Activated CD8-positive, alpha-beta memory T cell treated with anti-CD3 and anti-CD28 coated beads, Interleukin-2, amount 50 U/mL, for 48 hours (primary cell): Measurements from ENCODE around the gene ODF2L.
"Not testable (repeated sequence)": the region's sequence is repeated elsewhere in the genome, so short reads cannot be mapped to it uniquely, and the experiment has no call there.

ENCODE experiments used
- DNase-seq: peaks from one replicate; pipeline ENCODE4 v3.0.0-alpha.2; 2020

ODF2L gene

DNA sequence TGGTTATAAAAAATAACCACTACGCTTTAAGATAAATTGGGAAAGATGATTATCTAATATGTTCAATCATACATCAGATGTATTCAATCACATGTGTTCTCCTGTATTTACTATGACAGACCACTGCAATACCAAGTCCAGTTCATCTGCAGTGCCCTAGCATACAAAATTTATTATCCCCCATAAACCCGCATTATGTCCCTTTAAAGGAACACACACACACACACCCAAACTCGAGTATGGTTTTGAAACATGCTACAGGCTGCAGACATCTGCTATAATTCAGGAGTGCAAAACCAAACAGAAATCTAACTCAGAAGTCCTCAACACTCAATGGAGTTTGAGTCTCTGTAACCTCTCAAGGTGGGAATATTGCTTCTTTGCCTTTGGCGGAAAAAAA is 14.9 kb downstream of the ODF2L start:
- no peak for DNase-seq

DNA sequence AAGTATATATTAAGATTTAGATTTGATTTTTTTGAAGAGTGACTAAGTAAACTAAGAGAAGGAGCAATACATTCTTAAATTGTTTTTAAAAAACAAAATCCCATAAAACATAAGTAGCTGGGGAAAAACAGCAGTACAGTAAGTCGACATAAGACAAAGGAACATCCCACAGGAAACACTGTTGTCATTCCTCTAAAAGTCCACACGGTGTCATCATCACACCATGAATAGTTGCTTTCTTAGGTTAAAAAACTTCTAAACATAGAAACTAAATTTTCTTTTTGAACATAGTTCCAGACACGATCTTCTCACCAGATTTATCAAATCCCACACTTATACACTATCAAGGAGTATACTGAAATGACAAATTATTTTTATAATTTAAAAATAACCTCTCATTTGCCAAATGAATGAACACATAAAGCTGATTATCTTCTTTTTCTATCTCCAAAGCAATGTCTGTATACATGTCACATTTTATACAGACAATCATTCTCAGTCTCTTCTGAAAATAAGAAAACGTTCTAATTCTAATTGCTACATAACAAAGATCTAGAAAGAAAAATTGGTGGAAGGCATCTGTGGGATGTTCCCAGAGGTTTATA is 15.8 kb downstream of the ODF2L start:
- no peak for DNase-seq

GRCh38 chr1:86378813-86379212 is 17.3 kb downstream of the ODF2L start:
- no peak for DNase-seq

DNA sequence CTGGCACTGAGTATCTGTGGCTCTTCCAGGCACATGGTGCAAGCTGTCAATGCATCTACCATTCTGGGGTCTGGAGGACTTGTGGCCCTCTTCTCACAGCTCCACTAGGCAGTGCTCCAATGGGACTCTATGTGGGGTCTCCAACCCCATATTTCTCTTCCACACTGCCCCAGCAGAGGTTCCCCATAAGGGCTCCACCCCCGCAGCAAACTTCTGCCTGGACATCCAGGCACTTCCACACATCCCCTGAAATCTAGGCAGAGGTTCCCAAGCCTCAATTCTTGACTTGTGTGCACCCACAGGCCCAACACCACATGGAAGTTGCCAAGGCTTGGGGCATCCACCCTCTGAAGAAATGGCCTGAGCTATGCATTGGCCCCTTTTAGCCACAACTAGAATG is 18.8 kb downstream of the ODF2L start:
- DNase-seq = no peak

- DNase-seq = no peak
These were observed 20.4 kb downstream of the ODF2L start for GRCh38 chr1:86375688-86376087.

DNA sequence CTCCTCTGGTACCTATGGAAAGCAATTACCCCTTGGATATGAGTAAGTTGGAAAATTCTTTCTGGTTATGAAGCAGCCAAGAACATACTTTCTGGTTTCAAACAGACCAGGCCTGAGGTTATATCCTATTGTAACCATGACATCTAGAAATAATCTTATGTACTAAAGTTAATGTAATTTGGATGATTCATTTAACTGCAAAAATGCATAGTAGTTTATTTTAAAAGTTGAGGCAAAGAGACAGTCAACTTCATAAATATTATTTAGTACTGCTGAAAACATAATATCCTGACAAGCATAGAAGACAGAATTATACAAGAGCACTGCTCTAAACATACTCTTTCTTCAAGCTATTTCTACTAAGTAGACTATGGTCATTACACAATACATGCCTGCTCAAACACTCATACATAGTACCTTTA is 25.5 kb downstream of the ODF2L start:
- no peak for DNase-seq

GRCh38 chr1:86365896-86366295 is 30.2 kb downstream of the ODF2L start:
- DNase-seq = no peak

DNA sequence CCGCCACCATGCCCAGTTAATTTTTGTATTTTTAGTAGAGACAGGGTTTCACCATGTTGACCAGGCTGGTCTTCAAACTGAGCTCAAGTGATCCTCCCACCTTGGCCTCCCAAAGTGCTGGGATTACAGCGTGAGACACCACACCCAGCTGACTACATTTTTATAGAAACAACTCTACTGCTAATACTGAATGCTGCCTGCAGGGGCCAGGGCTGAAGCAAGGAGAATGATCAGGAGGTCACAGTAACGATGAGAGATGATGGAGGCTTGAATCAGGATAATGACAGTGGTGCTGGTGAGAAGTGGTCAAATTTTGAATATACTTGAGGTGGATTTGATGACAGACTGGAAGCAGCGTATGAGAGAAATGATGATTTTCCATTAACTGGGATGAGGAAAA is 33.3 kb downstream of the ODF2L start:
- DNase-seq = no peak

DNA sequence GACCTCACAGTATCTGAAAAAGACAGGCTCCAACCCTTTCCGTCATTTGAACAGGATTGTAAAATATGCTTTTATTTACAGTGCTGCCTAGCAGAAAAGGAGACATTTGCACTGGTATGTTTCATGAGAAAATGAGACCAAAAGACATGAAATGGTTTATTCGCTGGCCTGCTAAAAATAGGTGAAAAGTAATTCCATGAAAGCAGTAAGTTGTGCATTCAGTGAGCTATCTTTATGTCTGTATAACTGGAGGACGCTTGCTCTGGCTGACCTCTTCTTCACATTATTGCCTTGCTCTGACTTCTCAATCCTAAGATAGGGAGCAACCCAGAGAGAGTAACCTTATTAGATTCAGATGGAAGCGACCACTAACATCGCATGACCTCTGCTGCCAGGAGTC is 38.3 kb downstream of the ODF2L start:
- DNase-seq = no peak

- DNase-seq = no peak
These were observed 39.9 kb downstream of the ODF2L start for GRCh38 chr1:86356247-86356646.

DNA sequence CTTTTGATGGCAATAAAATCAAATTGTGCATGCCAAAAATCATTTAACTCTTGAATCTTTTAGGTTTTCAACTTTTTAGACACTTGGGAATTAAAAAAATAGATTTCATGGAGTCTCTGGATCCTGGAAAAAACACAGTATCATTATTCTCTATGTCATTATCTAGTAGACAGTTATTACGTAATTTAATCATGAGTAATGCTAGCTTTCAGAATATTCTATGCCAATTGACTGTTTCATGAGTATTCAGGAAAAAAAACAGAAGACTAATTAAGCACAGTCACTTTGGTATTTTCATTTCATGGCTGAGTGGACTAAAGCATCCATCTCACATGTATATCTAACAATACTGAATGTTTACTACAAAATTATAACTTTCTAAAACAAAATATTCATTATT is 44.0 kb downstream of the ODF2L start:
- no peak for DNase-seq

DNA sequence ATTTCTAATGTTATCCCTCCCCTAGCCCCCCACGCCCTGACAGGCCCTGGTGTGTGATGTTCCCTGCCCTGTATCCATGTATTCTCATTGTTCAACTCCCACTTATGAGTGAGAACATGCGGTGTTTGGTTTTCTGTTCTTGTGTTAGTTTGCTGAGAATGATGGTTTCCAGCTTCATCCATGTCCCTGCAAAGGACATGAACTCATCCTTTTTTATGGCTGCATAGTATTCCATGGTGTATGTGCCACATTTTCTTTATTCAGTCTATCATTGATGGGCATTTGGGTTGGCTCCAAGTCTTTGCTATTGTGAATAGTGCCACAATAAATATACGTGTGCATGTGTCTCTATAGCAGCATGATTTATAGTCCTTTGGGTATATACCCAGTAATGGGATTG is 45.9 kb downstream of the ODF2L start:
- DNase-seq = not testable (repeated sequence)

DNA sequence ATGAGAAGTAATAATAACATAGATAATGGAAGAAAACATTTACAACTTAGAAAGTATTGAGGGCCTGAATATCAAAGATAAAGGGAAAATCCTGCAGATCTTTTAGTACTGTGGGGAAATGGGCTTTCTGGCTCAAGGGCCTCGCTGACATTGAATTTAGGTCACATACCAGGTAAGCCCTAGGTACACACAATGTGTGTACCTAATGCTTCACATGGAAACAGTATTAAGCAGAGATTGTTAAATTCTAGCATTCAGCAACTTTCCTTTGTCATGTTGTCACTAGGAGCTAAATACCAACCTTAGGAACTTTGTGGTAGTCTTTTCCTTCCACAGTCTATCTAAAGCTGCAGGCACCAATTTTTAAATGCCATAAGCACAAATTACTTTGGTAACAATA is 49.7 kb downstream of the ODF2L start:
- DNase-seq = no peak

DNA sequence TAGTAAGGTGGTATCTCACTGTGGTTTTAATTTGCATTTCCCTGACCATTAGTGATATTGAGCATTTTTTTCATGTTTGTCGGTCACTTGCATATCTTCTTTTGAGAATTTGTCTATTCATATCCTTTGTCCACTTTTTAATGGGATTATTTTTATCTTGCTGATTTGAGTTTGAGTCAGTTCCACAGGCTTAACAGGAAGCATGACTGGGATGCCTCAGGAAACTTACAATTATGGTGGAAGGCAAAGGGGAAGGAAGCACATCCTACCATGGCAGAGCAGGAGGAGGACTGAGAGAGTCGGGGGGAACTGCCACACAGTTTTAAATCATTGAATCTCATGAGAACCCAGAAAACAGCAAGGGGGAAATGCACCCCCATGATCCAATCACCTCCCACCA is 51.1 kb downstream of the ODF2L start:
- DNase-seq = no peak

DNA sequence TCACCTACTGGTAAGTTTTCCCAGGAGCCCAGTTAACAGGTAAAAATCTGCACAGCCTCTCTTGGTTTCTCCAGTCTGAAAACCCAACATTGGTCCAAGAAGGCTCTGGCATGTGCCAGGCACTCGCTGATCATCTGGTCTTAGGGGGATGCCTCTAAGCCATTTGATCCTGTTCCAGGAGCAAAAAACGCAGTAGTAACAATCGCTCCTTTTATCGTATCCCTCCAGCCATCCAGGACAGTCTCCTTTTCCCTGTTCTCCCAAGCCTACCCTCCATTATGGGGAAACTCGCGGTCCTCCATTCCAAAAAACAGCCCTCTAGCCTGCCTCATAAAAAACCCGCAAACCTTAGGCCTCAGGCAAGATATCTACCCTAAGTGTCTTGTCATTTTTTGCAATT is 56.2 kb downstream of the ODF2L start:
- DNase-seq = no peak

DNA sequence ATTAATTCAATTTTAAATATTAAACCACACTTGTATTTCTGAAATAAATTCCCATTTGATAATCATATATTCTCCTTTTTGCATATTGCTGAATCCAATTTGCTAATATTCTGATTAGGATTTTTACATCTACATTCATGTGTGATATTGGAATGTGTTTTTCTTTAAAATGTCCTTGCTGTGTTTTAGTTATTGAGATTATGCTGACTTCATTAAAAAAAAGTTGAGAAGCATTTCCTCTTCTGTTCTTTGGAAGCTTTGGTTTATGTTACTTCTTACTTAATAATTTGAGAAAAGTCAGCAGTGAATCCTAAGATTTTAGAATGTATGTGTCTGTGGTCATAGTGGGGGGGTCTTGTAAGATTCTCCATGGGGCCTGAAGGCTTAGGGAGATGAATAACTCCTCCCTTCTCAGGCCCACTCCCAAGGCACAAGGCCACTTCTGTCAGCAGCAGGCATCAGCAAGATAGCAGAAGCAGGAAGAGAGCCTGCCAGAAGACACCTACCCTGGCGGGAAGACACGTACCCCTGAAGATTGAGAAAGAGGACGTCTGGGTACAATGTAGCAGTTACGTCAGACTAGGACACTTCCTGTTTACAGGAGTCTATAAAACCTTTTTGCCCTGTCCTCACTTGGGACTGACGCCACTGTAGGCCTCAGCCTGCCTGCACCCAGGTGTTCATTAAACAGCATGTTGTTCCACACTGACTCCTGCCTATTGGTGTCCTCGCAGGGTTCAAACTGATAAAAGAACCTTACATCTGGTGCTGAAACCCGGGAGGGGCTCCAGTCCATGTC is 56.9 kb downstream of the ODF2L start:
- DNase-seq = no peak

GRCh38 chr1:86335916-86336315 is 60.2 kb downstream of the ODF2L start:
- DNase-seq = no peak

- no peak for DNase-seq
These were observed 70.9 kb downstream of the ODF2L start for GRCh38 chr1:86325264-86325663.

DNA sequence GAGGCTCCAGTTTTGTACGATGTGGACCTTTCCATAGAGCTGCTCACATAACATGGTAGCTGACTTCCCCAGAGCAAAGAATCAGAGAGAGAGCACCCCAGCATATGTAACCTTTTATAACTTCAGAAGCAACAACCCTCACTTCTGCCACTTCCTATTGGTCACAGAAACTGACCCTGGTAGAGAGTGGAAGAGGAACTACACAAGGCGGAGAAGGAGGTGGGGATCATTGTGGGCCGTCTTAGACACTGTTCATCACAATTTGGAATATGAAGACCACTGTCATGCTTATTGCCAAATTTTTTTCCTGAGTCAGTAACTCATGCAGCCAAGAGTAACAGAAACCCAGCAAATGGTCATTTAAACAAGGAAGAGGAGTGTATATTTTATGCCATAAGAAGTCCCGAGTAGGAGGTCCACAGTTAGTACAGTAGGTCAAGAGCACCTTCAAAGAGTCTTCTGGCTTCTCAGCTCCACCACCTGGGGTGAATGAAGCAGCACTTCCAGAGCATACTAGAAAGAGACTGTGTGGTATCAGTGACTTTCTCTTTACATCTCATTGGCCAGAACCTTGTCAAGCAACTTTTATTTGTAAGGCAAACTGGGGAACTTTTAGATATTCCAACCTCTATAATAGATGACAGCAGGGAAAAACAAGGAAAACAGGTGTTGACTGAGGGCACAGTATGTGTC is 71.8 kb downstream of the ODF2L start:
- DNase-seq = no peak

- DNase-seq = no peak
These were observed 73.9 kb downstream of the ODF2L start for GRCh38 chr1:86322241-86322640.

DNA sequence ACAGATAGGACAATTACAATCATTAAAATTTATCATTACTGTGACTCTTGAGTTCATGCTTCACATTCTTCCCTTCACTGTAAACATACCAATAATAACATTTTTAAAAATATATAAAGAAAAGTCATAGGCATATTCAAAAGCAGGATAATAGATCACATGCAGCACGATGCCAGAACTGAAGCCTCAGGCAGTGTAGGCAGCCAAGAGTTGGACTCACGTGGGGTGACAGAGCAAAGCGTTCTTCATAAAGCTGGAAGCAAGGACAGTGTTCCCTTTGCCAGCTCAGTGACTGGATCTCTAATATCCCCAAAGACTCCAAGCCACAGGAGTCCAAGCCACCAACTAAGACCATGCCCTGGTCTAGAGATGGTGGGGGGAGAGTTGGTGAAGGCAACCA is 77.7 kb downstream of the ODF2L start:
- DNase-seq = no peak

GRCh38 chr1:86317926-86318325 is 78.2 kb downstream of the ODF2L start:
- DNase-seq = no peak

DNA sequence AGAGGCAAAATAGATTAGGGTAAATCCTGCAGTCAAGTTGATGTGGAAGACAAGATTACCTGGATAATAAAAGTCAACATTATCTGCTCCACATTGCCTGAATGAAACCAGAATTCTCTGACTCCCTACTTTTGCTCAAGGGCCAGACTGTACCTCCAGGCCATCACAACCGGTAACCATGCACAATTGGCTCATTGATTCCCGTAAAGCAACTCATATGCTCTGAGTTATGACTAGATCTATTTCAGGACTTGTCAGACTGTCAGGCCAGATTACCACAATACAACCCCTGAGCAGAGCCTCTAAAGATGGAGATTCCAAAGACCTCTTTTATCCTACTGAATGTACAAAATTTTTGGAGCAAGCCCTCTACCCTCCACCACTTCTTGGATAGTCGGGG is 90.4 kb downstream of the ODF2L start:
- no peak for DNase-seq

- DNase-seq = no peak
These were observed 93.0 kb downstream of the ODF2L start for GRCh38 chr1:86303041-86303690.
